Erythroblast (primary cell): ENCODE measurements around the gene PAX3.

Experiments used
- GATA1 ChIP-seq: IDR thresholded peaks from 2 replicates; pipeline ENCODE4 v1.6.1; 2011; ENCODE audit warnings: low read depth, mild to moderate bottlenecking, control low read depth, low read length, moderate library complexity
- POLR2A ChIP-seq: IDR thresholded peaks from 2 replicates; pipeline ENCODE4 v1.6.1; 2011; ENCODE audit warnings: mild to moderate bottlenecking, low read length

GRCh38 chr2:222330910-222331309 lies 32.1 kb upstream of the PAX3 start:
- TF ChIP-seq POLR2A (no peak), GATA1 (no peak)
